HUDEP-2 (cell line): Measurements from ENCODE around the gene KIF5C.
"Not testable (repeated sequence)": the region's sequence is repeated elsewhere in the genome, so short reads cannot be mapped to it uniquely, and the experiment has no call there.

Experiments
- DNase-seq, 76 experiments: peaks; one replicate each; lab custom pipeline; 2025; ENCODE audit not compliant: unreplicated experiment in 76 of 76; lab: John Stamatoyannopoulos, UW

Gene KIF5C

GRCh38 chr2:148874868-148875341 lies at the start of gene KIF5C:
Gene KIF5C (plus strand): TSS chr2:148875227. CDS start chr2:148875618, 391 bp downstream.
- DNase-seq: peak in 60 of 76 experiments; percentile 4 to 80 (median 50)

DNA sequence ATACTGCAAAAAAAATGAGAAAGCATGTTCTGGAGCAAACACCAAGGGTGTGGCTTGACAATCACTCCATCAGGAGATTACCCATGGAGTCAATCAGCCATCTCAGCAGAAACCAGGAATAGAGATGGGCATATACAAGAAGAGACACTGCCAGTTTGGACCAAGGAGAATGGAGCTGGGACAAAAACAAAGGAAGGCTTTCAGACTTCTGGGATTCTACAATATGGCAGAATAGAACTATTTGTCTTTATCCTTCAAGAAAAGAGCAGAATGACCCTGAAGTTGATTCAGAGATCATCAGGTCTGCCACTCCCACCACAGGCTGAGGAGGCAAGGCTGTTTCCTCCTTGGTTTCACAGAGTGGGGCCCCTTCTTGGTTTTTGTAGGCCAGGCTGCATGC lies 48.2 kb upstream of the KIF5C start:
- no peak for DNase-seq

DNA sequence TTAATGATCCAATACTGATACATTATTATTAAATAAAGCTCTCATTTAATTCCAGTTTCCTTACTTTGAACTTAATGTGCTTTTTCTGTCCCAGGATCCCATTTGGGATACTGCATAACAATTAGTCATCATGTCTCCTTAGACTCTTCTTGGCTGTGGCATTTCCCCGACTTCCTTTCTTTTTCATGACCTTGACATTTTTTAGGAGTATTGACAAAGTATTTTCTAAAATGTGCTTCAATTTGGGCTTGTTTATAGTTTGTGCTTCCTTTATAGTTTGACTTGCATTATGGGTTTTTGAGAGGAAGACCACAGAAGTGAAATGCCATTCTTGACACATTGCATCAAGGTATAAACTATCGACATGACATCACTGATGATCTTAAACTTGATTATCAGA lies 46.1 kb upstream of the KIF5C start:
- no peak for DNase-seq

GRCh38 chr2:148829618-148830017 lies 45.4 kb upstream of the KIF5C start:
- no peak for DNase-seq

- DNase-seq: no peak
Observed at GRCh38 chr2:148832637-148833036, 42.4 kb upstream of the KIF5C start.

- no peak for DNase-seq
Observed at GRCh38 chr2:148842050-148842449, 33.0 kb upstream of the KIF5C start.

- DNase-seq: no peak
Observed at GRCh38 chr2:148848146-148848545, 26.9 kb upstream of the KIF5C start.

- no peak for DNase-seq
Observed at GRCh38 chr2:148853458-148853857, 21.6 kb upstream of the KIF5C start.

DNA sequence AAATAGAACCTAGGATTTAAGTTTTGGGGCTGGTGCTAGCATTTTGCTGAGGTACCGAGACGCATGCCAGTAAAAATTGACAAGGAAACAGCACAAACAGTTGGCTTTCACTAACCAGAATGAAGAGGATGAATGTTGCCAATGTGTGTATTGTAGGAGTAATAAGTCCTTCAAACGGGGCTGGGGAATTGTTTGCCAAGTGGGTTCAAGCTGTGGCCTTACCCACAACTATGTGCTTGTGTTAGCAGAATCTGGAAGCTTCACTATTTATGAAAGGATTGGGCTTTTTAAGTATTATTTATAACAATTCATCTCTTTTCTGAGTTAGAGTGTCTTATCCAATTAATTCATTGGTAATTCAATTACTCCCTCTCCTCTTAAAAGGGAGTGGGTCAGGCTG lies 15.0 kb upstream of the KIF5C start:
- DNase-seq: no peak

GRCh38 chr2:148861367-148861766 lies 13.7 kb upstream of the KIF5C start:
- DNase-seq: no peak

DNA sequence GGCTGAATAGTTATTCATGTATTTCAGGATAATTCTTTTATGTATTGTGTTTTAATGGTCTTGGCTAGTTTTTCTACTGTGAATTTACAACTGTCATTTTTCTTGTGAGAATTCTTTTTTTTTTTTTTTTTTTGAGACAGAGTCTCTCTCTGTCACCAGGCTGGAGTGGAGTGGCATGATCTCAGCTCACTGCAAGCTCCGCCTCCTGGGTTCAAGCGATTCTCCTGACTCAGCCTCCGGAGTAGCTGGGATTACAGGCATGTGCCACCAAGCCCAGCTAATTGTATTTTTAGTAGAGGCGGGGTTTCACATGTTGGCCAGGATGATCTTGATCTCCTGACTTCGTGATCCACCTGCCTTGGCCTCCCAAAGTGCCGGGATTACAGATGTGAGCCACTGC lies 12.5 kb upstream of the KIF5C start:
- not testable (repeated sequence) for DNase-seq

DNA sequence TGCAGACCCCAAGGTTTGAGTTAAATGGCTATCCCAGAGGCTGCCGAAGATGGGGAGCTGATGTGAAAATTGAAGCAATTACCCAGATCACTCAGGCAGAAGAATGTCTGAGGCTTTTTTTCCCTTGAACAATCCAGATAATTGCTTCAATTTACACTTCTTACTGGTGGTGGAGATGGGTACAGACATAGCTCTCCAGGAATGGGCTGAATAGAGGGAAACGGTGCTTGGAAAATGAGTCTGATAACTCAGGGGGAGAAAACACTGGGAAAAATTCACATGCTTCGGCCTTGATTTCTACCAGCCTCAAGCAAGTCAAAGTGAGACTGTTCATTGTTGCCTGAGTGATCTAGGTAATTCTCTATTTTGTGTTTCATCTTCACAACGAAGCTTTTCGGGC lies 9.5 kb upstream of the KIF5C start:
- no peak for DNase-seq

GRCh38 chr2:148866091-148866490 lies 8.9 kb upstream of the KIF5C start:
- DNase-seq: no peak

DNA sequence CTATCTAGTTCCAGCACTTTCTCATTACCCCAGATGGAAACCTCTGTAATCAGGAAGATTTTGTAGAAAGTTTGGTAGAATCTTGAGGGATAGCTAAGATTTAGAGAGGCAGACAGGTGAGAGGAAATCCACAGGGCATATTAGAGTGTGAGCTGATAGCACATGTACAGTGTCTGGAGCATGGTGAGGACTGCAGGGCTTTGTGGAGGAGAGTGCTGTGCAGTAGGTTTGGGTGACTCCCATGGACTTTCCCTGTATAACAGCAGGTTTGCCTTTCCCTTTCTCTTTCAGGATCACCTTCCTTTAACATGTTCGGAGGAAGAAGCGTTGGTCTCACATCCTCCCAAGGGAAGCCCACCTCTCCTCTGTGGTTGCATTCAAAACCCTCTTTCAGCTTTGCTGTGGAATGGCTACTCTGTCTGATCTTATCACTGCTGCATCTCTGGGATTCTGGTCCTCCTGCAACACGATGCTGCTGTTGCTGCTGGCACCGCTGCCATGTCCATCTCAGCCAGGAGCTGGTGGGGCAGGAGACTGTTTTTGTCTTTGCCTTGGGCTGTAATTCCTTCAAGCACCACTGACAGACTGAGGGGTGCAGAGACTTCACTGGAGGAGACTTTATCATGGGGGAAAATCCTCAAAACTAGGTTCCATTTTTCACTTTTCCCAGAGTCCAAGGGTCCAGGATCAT lies 7.8 kb upstream of the KIF5C start:
- DNase-seq: no peak

DNA sequence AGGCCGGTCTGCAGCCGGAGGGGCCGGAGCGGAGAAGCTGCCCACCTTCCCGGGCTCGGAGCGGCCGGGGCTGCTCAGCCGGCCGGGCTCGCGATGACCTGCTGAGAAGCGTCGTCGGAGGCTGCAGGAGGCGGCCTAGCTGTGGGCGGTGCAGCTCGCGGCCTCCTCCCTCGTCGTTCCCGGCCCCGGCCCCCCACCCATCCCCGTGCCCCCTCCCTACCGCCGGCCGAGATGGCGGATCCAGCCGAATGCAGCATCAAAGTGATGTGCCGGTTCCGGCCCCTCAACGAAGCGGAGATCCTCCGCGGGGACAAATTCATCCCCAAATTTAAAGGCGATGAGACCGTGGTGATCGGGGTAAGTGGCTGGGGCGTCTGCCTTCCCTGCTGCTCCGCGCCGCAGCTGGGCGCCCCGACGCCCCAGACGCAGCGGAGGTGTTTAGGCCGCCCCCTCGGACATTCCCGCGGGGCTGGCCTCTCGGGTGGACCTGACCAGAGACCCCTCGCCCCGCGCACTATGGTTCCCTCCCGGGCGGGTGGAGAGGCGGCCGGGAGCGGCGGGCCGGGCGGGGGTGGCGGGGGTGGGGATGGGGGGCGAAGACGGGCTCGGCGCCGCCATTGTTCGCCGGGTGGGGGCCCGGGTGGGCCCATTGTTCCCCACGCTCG lies 492 bp downstream of the KIF5C start:
- DNase-seq: no peak

DNA sequence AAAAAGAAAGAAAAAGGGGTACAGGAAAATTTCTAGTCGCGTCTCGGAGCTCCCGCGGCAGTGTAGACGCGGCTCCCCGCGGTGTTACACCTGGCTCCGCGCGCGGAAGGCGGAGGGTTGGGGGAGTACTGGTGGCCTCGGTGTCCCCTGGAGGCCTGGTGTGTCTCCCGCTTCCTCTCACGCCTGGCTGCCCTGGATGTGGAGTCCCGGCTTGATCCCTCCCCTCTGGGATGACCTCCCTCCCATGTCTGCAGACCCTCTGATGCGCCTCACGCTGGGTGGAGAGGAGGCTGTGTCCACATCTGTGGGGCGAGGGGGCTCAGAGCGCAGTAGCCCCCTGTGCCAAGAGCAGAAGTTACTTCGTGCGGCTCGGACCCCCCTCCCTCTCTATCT lies 1.2 kb downstream of the KIF5C start:
- no peak for DNase-seq

DNA sequence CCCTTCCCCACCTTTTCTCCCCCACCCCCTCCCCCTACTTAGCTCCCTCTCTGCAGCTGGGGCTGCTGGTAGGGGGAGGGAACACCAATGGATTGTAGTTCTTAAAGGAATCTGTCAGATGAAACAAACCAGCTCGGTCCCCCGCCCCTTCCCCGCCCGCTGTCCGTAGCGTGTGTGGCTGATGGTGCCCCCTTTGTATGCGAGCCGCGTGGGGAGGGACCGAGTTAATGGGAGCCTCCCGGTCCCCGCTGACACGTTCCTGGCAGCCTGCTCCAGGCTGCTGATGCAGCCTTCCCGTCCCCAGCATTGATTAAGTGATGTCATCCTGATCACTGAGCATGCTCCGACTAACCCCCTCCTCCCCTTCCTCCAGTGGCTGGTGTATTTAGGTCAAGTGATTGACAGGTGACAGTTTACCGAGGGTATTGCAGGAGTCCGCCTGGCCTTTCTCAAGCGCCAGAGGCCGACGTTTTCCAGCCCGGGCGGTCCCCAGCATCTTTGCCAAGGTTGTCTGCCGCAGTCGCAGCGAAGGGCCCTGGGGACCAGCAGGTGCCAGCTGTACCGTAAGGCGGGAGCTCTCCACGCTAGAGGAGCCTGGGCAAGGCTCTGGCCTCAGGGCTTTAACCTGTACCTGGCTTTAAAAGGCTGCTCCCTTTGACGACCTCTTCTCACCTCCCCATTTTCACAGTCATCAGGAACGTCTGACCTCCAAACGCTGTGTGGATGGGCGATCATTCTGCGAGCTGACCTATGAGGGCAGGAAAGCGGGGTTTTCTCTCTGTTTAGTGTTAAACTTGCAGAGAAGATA lies 1.8 kb downstream of the KIF5C start:
- no peak for DNase-seq

DNA sequence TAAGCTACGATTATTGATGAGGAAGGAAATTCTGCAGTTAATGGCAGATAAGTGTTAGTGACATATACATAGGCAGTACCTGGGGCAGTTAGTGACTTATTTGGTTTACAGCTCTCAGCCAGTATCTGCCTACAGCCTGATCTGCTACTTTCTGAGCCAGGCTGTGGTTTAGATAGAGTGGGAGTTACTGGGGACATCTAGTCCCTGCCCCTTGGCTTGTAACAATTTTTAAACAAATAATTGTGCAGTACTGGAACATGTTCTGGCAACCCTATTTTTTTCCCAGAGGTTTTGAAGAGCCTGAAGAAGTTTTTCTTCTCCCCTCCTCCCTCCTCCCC lies 2.3 kb downstream of the KIF5C start:
- DNase-seq: no peak

DNA sequence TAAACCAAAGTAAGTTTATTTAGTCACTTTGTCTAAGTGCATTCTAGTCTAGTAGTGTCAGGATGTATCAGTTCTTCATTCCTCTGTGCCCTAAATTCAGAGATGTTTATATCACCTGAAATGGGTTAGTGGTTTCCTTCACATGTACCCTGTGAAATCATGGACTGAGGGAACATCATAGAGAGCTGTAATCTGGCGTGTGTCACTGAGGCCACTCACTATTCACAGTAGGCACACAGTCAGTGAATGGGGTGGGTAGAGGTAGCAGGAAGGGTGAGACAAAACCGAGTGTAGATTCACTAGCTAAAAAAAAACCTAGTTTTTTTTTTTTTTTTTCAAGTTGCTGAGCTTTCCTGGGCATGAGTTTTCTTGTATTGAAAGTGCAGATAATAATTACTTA lies 5.6 kb downstream of the KIF5C start:
- no peak for DNase-seq

DNA sequence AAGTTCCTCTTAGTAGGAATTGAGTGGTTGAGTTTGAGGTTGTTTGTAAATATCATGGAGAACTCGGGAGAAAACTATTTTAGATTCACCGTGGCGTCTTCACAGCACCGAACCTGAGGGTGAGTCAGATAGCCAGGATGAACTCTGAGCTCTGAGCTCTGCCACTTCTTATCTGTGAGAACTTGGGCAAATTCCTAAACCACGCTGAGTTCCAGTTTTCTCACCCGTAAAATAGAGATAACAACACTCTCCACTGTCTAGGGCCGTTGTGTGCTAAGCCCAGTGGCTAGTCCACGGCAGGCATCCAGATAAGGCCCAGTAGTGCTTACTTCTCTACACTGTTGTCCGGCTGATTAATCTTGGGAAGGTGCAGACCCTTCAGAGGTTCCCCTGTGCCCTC lies 7.0 kb downstream of the KIF5C start:
- no peak for DNase-seq

GRCh38 chr2:148885209-148885608 lies 10.2 kb downstream of the KIF5C start:
- no peak for DNase-seq

DNA sequence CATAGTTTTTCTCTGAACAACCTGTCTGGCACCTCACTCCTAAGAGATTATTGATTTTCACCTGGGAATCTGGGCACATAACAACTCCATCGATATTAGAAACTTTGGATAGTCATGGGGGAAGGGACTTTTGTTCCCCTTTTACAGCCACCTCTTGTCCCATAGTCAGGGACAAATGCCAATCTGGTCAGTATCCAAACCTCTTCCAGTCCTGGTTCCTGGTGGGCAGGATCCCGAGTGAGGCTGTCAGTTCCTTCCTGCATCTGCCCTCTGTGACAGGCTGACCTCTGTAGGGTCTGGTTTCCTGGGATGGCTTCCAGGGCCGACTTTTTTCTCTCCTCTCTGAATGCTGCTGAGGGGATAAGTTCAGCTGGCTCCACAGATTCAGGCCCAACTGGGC lies 11.0 kb downstream of the KIF5C start:
- DNase-seq: no peak
